HUES64 (cell line): ENCODE data around the gene GPM6B.
"Not testable (repeated sequence)": the region's sequence is repeated elsewhere in the genome, so short reads cannot be mapped to it uniquely, and the experiment has no call there.

Experiments used
- H3K27ac ChIP-seq: 2 replicates; pipeline ENCODE4 v1.7.0; 2013; ENCODE audit warnings: low read depth, low read length, inconsistent platforms
- H3K27me3 ChIP-seq: 2 replicates; pipeline ENCODE4 v1.6.1; 2013; ENCODE audit warnings: mild to moderate bottlenecking, low read length; ENCODE audit not compliant: insufficient read depth
- H3K36me3 ChIP-seq: 2 replicates; pipeline ENCODE4 v1.6.1; 2013; ENCODE audit warnings: mild to moderate bottlenecking, low read length; ENCODE audit not compliant: insufficient read depth
- H3K4me1 ChIP-seq: 2 replicates; pipeline ENCODE4 v1.6.1; 2013; ENCODE audit warnings: mild to moderate bottlenecking, low read length, moderate library complexity; ENCODE audit not compliant: insufficient read depth
- H3K4me3 ChIP-seq: 2 replicates; pipeline ENCODE4 v1.5.1; 2013; ENCODE audit warnings: mild to moderate bottlenecking, low read length, moderate library complexity
- H3K9ac ChIP-seq: 2 replicates; pipeline ENCODE4 v1.6.1; 2013; ENCODE audit warnings: mild to moderate bottlenecking, low read depth, low read length
- H3K9me3 ChIP-seq: 2 replicates; pipeline ENCODE4 v1.6.1; 2013; ENCODE audit warnings: low read depth, low read length; ENCODE audit not compliant: insufficient read depth
- WGBS: fragments of 150-250, 120-280 bp; methylation state at CpG from one replicate; pipeline ENCODE4 v1.1.7; 2013; ENCODE audit warnings: missing lambda C conversion rate; 5-methylcytosine and 5-hydroxymethylcytosine counted together

Gene GPM6B

DNA sequence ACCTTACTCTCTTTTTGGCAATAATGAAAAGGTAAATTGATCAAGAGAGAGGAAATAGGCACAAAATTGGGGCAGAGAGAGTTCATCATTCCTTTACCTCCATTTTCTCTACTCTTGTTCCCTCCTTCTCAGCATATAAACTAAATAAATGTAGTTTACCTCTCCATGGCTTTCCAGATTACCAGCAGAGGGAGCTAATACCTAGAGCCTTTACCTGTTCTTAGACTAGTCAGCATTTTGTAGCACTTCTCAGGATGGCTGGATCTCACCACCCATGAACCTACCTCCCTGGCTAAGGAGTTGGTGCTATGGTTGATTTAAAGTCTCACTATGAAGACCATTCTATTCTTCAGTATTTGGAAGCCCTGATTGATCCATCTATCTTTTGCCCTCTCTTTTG is 66.7 kb downstream of the GPM6B start:
- H3K36me3 ChIP-seq, result peaks cover 84% of the 10 kb centered on the region

DNA sequence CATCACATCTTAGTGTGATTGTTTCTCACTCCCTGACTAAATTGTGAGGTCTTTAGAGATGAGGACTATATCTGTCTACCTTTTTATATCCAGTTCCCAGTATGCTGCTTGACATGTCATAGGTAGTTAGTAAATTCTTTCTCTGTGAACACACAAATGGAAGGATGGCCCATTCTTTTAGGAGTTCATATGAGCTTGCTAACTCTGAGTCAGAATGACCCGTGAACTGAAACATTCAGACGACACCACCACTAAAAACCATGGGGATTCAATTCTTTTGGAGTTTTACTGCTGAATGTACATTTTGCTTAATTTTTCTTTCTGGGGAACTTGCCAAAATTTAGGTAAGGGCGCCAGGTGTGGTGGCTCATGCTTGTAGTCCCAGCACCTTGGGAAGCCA is 68.4 kb downstream of the GPM6B start:
- 92% methylated on average over 3 of the region's 3 CpGs for WGBS
- Histone ChIP-seq H3K27ac (no peak overlapping the region), H3K36me3 (peaks cover 87% of the 10 kb centered on the region)

More for the DNA sequence above, 66.7 kb downstream of the GPM6B start:
- H3K27ac ChIP-seq, result no peak overlapping the region
- H3K4me3 ChIP-seq, result no peak overlapping the region
- H3K9me3 ChIP-seq, result no peaks in the 10 kb centered on the region
- no peaks in the 10 kb centered on the region for H3K27me3 ChIP-seq
- H3K4me1 ChIP-seq, result no peaks in the 10 kb centered on the region
- H3K9ac ChIP-seq, result no peak overlapping the region

DNA sequence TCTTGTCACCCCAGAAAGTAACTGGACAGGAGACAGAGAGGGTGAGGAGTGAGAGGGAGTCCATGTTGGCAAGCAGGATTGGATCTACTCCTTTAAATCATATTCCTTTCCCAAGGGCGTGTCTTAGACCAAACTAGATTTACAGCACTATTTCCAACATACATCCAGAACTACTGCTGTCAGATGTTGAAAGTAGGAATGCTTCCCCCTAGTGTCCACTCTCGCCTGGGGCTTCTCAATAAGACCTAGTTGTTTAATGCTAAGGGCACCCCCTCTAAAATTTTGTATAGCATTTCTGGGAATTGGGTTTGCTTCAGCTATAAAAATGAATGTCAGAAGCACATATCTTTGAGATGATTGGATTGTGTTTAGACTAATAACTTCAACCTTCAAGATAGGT is 69.1 kb downstream of the GPM6B start:
- Histone ChIP-seq H3K9me3 (no peaks in the 10 kb centered on the region), H3K27ac (no peak overlapping the region), H3K27me3 (no peaks in the 10 kb centered on the region), H3K9ac (no peak overlapping the region), H3K36me3 (peaks cover 87% of the 10 kb centered on the region), H3K4me3 (no peak overlapping the region), H3K4me1 (no peaks in the 10 kb centered on the region)
- WGBS, result 95% methylated on average over 2 of the region's 2 CpGs

More for the DNA sequence above, 68.4 kb downstream of the GPM6B start:
- Histone ChIP-seq H3K4me1 (no peaks in the 10 kb centered on the region), H3K9ac (no peak overlapping the region), H3K9me3 (no peaks in the 10 kb centered on the region), H3K27me3 (no peaks in the 10 kb centered on the region), H3K4me3 (no peak overlapping the region)

DNA sequence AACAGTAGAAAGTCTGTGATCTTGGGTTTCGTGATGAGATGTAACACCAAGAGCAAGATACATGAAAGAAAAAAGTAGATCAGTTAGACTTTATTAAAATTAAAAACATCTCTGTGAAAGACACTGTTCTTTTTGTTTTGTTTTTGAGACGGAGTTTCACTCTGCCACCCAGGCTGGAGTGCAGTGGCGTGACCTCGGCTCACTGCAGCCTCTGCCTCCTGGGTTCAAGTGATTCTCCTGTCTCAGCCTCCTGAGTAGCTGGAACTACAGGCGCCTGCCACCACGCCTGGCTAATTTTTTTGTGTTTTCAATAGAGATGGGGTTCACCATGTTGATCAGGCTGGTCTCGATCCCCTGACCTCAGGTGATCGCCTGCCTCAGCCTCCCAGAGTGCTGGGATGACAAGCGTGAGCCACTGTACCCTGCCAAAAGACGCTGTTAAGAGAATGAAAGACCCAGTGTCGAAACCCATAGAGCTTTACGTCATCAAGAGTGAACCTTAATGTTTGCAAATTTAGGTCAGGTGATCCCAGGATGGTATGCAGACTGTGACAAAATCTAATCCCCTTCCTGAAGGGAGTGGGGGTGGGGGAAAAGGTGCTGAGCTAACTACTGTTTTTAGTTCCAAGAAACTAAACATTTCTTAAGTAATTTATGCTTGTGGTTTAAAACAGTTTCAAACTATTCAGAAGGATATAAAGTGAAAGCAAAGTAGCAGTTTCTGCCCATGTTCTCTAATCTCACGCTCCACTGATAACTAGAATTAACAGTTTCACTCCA is 74.3 kb downstream of the GPM6B start:
- Histone ChIP-seq H3K36me3 (peaks cover 74% of the 10 kb centered on the region), H3K9me3 (no peaks in the 10 kb centered on the region), H3K27ac (no peak overlapping the region), H3K9ac (no peak overlapping the region), H3K27me3 (no peaks in the 10 kb centered on the region), H3K4me1 (no peaks in the 10 kb centered on the region), H3K4me3 (no peak overlapping the region)
- WGBS, result 85% methylated on average over 13 of the region's 13 CpGs

DNA sequence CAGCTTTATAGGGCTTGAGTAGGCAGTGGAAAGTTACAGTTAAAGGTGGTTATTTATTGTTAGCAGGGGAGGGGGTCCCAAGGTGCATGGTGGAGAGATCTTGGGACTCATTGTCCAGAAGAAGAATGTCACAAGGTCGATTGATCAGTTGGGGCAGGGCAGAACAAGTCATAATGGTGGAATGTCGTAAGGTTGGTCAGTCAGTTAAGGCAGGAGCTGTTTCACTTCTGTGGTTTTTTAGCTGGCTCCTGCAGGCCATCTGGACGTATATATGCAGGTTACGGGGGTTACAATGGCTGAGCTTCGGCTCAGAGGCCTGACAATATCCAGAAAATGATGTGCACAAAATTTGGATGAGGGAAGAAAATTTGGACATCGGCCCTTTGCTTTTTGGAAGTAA is 75.2 kb downstream of the GPM6B start:
- Histone ChIP-seq H3K36me3 (peaks cover 75% of the 10 kb centered on the region), H3K4me1 (no peaks in the 10 kb centered on the region), H3K4me3 (no peak overlapping the region), H3K27ac (no peak overlapping the region), H3K9me3 (no peaks in the 10 kb centered on the region), H3K27me3 (no peaks in the 10 kb centered on the region), H3K9ac (no peak overlapping the region)
- 86% methylated on average over 6 of the region's 6 CpGs for WGBS

DNA sequence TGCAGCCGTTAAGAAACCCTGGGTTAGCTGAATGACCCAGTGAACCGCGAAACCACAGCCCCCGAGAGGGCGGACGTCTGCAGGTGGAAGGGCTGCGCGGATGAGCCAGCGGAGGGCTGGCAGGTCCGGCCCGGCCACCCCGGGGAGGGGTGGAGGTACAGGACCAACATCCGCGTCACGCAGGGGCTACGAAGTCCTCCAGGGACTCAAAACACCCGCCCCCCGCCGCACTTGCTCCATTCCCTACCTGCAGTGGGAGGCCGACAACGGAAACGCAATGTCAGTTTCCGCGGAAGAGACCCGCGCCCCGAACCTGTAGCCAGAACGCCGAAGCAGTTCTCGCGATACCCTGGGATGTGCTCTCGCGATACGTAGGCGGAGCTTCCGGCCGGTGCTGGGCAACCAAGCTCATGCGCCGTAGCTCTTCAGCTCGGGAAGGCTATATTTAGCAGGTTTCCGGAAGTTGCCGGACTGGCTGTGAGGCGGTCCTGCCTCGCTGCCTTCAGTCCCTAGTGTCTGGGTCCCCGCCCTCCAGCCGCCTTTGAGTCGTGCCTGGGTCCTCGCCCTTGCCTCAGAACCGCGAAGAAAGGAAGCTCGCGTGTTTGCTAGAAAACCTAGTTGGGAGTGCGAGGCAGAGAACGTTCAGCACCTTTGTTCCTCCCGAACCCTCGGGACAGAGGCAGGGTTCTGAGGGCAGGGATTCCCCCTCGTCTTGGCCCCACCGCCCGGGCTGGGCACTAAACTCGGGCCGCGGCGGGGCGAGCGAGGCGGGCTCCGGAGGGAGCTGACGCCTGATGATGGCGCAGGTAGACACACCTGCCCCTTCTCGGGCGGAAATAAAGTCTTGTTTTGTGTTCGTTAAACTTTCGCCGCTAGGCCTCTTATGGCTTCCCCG is 82.4 kb downstream of the GPM6B start, which contains the start of the genes OFD1 and TRAPPC2:
OFD1 (plus strand) TSS at position 471 of the 895 bp plus-strand sequence; CDS start at position 795, 324 bp downstream.
TRAPPC2 (minus strand) TSS at position 343 of the 895 bp plus-strand sequence. CDS start 14,657 bp downstream, outside the sequence.
- peaks cover 4% of the 10 kb centered on the region; the same call in 1 of the 2 replicates for H3K4me1 ChIP-seq
- H3K9ac ChIP-seq, result peak within 1 kb of the TSS; percentile 98
- under 1% methylated on average over 75 of the region's 75 CpGs for WGBS
- no peaks in the 10 kb centered on the region for H3K9me3 ChIP-seq
- H3K27ac ChIP-seq, result peak within 1 kb of the TSS; percentile 99
- peaks cover 39% of the 10 kb centered on the region for H3K36me3 ChIP-seq
- H3K4me3 ChIP-seq, result peak within 1 kb of the TSS; percentile 100
- H3K27me3 ChIP-seq, result no peaks in the 10 kb centered on the region

DNA sequence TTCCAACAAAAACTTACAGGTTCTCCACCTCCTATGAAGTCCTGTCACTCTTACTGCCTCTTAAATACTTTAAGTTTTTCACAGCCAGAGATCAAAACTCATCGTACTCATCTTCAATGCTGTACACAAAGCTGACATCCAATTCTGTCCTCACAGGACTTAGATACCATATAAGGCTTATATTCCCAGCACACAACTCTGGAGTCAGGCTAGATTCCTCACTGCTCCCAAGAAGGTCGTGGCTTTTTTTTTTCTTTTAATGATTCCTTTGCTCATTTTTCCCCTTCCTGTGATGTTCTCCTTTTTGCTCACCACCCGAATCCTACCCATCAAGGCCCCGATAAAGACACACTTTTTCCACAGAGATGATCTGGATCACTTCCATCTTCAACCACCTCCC is 83.4 kb downstream of the GPM6B start:
- peak overlapping the region; percentile 98 for H3K9ac ChIP-seq
- no peaks in the 10 kb centered on the region for H3K27me3 ChIP-seq
- no peak overlapping the region for H3K27ac ChIP-seq
- peak overlapping the region; percentile 100 for H3K4me3 ChIP-seq
- no peaks in the 10 kb centered on the region for H3K9me3 ChIP-seq
- H3K4me1 ChIP-seq, result peaks cover 4% of the 10 kb centered on the region; the same call in 1 of the 2 replicates
- 51% methylated on average over 4 of the region's 4 CpGs for WGBS
- H3K36me3 ChIP-seq, result peaks cover 31% of the 10 kb centered on the region

DNA sequence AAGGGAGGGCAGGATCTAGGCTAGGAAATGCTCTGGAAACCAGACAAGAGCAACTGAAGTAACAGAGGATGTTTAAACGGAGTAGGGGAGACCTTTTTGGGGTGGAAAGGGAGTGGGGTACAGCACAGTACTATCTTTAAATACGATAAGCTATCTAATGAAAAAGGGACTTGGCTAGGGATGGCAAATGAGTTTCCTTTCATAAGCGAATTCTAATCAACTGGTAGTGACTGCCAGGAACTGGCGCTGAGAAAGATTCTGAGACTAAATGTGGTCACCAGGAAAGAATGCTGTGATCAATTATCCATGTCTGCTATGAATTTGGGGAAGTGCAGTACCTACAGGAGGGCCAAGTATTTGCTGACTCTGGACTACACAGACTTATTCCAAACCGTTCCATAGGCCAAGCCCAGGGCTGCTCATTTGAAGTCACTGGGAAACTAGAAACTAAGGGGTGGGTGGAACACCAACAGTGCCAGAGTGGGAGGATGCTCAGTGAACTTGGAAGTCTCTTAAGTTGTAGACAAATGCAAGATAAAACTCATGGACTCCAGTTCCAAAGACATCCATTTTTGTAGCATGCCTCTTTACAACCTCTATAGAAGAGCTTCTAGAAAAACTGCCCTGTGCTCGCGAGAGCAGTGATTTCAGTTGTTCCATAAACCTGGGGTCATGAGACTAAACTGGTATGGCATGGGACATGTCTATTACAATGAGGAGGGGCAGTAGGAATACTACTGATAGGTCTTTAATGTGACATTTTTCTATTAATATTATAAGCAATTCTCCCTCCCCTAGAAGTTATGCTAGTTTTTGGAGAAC is 84.4 kb downstream of the GPM6B start:
- no peaks in the 10 kb centered on the region for H3K9me3 ChIP-seq
- H3K9ac ChIP-seq, result no peak overlapping the region
- peaks cover 4% of the 10 kb centered on the region; the same call in 1 of the 2 replicates for H3K4me1 ChIP-seq
- WGBS, result 96% methylated on average over 7 of the region's 7 CpGs
- H3K4me3 ChIP-seq, result no peak overlapping the region
- peaks cover 20% of the 10 kb centered on the region for H3K36me3 ChIP-seq
- H3K27me3 ChIP-seq, result no peaks in the 10 kb centered on the region
- H3K27ac ChIP-seq, result no peak overlapping the region

DNA sequence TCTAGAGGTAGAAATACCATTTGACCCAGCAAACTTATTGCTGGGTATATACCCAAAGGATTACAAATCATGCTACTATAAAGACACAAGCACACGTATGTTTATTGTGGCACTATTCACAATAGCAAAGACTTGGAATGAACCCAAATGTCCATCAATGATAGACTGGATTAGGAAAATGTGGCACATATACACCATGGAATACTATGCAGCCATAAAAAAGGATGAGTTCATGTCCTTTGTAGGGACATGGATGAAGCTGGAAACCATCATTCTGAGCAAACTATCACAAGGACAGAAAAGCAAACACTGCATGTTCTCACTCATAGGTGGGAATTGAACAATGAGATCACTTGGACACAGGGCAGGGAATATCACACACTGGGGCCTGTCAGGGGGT is 86.4 kb downstream of the GPM6B start:
- H3K27me3 ChIP-seq, H3K9me3 ChIP-seq, H3K4me3 ChIP-seq, H3K36me3 ChIP-seq, H3K27ac ChIP-seq, H3K9ac ChIP-seq, H3K4me1 ChIP-seq: not testable (repeated sequence)
- 100% methylated on average over 1 of the region's 1 CpG for WGBS

DNA sequence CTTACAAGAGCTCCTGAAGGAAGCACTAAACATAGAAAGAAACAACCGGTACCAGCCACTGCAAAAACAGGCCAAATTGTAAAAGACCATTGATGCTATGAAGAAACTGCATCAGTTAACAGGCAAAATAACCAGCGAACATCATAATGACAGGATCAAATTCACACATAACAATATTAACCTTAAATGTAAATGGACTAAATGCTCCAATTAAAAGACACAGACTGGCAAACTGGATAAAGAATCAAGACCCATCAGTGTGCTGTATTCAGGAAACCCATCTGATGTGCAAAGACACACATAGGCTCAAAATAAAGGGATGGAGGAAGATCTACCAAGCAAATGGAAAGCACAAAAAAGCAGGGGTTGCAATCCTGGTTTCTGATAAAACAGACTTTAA is 90.3 kb downstream of the GPM6B start:
- not testable (repeated sequence) for H3K9me3 ChIP-seq, H3K4me3 ChIP-seq, H3K9ac ChIP-seq, H3K27ac ChIP-seq, H3K27me3 ChIP-seq, H3K4me1 ChIP-seq, H3K36me3 ChIP-seq
- WGBS, result 100% methylated on average over 2 of the region's 2 CpGs
